ENCODE measurements around the gene CELA2A. TPM values are rescaled to one million over a fixed set of nuclear protein-coding genes. Genes with fewer than 3 reads are reported as not detected.

The CELA2A gene
- total RNA-seq, 4 donors from 2014 or later = not detected

DNA sequence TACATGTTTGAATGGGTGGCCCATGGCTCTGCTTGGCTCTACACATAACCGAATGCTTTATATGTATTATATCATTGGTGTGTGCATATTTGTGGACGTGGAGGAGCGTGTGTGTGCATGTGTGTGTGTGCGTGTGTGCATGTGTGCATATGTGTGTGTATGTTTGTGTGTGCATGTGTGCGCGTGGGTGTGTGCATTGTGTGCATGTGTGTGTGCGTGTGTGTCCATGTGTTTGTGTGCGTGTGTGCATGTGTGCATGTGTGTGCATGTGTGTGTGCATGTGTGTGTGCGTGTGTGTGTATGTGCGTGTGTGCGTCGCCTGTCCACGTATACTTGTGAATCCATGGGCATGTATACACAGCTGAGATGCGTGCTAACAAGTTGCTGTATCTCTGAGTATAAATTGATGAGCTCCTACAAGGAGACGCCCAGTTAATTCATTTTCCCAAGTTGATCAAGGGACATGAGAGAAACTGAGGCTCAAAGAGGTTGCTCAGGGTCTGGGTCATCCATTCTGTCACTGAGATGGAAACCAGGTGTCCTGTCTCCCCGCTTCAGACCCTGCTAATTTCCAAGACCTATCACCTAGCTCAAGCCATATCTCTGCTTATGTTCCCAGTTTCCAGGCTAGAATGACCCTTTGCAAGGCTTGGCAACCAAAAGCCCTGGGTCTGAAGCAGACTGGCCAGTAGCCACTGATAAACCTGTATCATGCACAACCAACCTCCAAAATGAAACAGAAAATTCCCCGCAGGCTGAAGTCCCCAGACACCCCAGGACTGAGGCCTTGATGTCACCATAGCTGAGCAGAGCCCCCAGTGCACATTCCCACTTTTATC lies 21.1 kb upstream of the CELA2A start:
- TF ChIP-seq, protein P1, sequence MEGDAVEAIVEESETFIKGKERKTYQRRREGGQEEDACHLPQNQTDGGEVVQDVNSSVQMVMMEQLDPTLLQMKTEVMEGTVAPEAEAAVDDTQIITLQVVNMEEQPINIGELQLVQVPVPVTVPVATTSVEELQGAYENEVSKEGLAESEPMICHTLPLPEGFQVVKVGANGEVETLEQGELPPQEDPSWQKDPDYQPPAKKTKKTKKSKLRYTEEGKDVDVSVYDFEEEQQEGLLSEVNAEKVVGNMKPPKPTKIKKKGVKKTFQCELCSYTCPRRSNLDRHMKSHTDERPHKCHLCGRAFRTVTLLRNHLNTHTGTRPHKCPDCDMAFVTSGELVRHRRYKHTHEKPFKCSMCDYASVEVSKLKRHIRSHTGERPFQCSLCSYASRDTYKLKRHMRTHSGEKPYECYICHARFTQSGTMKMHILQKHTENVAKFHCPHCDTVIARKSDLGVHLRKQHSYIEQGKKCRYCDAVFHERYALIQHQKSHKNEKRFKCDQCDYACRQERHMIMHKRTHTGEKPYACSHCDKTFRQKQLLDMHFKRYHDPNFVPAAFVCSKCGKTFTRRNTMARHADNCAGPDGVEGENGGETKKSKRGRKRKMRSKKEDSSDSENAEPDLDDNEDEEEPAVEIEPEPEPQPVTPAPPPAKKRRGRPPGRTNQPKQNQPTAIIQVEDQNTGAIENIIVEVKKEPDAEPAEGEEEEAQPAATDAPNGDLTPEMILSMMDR (IDR thresholded peaks at IDR 0.05) = no peak
- no peak for TF ChIP-seq POLR2A (IDR thresholded peaks at IDR 0.05)
- WGBS, 2 donors = 89 to 92% methylated on average over 17 of the region's 17 CpGs
- DNase-seq (ENCODE audit: low spot score in 2 of 2) = no peak
- H3K4me3 ChIP-seq (ENCODE audit: low read depth, poor library complexity, severe bottlenecking) = no peak overlapping the region
- intact Hi-C loops (cut with DNase I; ENCODE audit: low total_unique reads) = no loop called here

DNA sequence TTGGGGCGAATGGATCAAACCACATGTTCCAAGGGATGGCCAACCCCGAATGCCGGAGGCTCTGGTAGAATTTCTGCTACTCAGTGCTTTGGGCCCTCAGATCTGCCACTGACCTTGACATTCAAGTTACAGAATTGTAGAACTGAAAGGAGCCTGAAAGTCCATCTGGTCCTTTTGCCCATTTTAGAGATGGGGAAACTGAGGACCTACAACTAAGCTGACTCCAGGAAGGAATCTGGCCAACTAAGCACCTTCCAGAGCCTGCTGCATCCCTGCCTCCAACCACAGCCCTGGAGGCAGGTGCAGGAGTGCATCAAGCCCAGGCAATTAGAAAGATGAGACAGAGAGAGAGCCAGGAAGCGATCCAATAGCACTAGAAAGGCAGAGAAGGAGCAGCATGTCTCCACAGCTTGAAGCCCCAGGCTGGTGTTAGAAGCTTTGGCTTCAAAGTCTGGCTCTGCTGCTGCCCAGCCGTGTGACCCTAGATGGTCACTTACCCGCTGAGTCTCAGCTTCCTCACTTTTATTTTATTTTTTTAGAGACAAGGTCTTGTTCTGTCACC lies 19.6 kb upstream of the CELA2A start:
- intact Hi-C loops (cut with DNase I; ENCODE audit: low total_unique reads) = no loop called here
- TF ChIP-seq, protein P1 (IDR thresholded peaks at IDR 0.05) = no peak
- no peak for TF ChIP-seq POLR2A (IDR thresholded peaks at IDR 0.05)
- no peak overlapping the region for H3K4me3 ChIP-seq (ENCODE audit: low read depth, poor library complexity, severe bottlenecking)
- DNase-seq (ENCODE audit: low spot score in 2 of 2) = no peak
- 93 to 96% methylated on average over 6 of the region's 6 CpGs for WGBS, 2 donors

DNA sequence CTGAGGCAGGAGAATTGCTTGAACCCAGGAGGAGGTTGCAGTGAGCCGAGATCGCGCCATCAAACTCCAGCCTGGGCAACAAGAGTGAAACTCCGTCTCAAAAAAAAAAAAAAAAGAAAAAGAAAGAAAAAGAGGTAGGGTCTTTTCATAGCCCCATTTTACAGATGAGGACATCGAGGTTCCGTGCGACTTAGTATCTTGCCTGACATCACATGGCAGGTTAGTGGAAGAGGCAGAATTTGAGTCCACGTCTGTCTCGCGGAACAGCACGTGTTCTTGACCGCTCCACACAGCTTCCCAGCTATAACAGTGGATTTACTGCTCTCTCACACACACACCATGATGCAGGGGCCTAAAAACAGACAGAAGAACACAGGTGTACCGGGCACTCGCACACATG lies 17.2 kb upstream of the CELA2A start:
- 87 to 94% methylated on average over 14 of the region's 14 CpGs for WGBS, 2 donors
- H3K4me3 ChIP-seq (ENCODE audit: low read depth, poor library complexity, severe bottlenecking) = no peak overlapping the region
- DNase-seq (ENCODE audit: low spot score in 2 of 2) = no peak
- intact Hi-C loops (cut with DNase I; ENCODE audit: low total_unique reads) = no loop called here
- TF ChIP-seq, protein P1 (IDR thresholded peaks at IDR 0.05) = no peak
- TF ChIP-seq POLR2A (IDR thresholded peaks at IDR 0.05) = no peak

DNA sequence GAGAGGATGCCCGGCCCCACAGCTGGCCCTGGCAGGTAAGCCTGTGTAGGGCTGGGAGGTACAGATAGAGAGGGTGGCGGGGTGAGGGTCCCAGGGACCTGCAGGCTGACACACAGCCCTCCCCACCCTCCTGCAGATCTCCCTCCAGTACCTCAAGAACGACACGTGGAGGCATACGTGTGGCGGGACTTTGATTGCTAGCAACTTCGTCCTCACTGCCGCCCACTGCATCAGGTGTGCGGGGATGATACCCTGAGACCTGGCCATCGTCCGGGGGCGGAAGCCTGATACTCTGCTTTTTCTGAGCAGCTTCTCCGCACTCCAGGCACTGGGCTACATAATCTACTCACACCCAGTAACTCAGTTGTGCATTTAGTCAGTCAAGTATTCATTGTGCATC lies 16.2 kb upstream of the CELA2A start:
- TF ChIP-seq, protein P1 (IDR thresholded peaks at IDR 0.05) = no peak
- TF ChIP-seq POLR2A (IDR thresholded peaks at IDR 0.05) = no peak
- intact Hi-C loops (cut with DNase I; ENCODE audit: low total_unique reads) = no loop called here
- no peak for DNase-seq (ENCODE audit: low spot score in 2 of 2)
- H3K4me3 ChIP-seq (ENCODE audit: low read depth, poor library complexity, severe bottlenecking) = no peak overlapping the region
- WGBS, 2 donors = 93% methylated on average over 13 of the region's 13 CpGs

GRCh38 chr1:15441247-15441646 lies 15.3 kb upstream of the CELA2A start:
- intact Hi-C loops (cut with DNase I; ENCODE audit: low total_unique reads) = no loop called here
- DNase-seq (ENCODE audit: low spot score in 2 of 2) = no peak
- 87 to 92% methylated on average over 6 of the region's 6 CpGs for WGBS, 2 donors
- TF ChIP-seq, protein P1 (IDR thresholded peaks at IDR 0.05) = no peak
- no peak for TF ChIP-seq POLR2A (IDR thresholded peaks at IDR 0.05)
- H3K4me3 ChIP-seq (ENCODE audit: low read depth, poor library complexity, severe bottlenecking) = no peak overlapping the region

Data from lower leg skin (tissue), 4 donors.